Panc1 (cell line): Measurements from ENCODE around the gene TRAPPC12. TPM values are rescaled to one million over a fixed set of nuclear protein-coding genes. Genes with fewer than 3 reads are reported as not detected.

Experiments used
- ATAC-seq: fragments of 200-7000 bp; cut with Tn5 transposase; 2 replicates; pipeline ENCODE4 v1.9.1; 2020; ENCODE audit warnings: mild to moderate bottlenecking, moderate library complexity
- BruUV-seq: library from RNA; stranded (reverse); fragments of 400-500 nt; replicated peaks from 2 replicates; lab custom pipeline; 2021; lab: Mats Ljungman, UMichigan
- CTCF ChIA-PET: fragments of 300-600 bp; sonication (Branson Sonifier 250); formaldehyde crosslinking; loops from one replicate; lab custom pipeline; 2022; ENCODE audit warnings: antibody characterized with exemption; lab: Charles Lee
- POLR2A ChIA-PET: fragments of 300-600 bp; sonication (Branson Sonifier 250); formaldehyde crosslinking; loops from one replicate; lab custom pipeline; 2022; ENCODE audit warnings: antibody characterized with exemption; lab: Charles Lee
- DNase-seq: peaks from one replicate; pipeline ENCODE4 v3.0.0-alpha.2; 2010; ENCODE audit warnings: low read depth, low spot score
- H3K27ac ChIP-seq: 2 replicates; pipeline ENCODE4 v1.5.1; 2011; ENCODE audit warnings: mild to moderate bottlenecking, low read length, inconsistent platforms
- H3K27me3 ChIP-seq: fragments of 200-500 bp; sonication (Bioruptor generic); 2 replicates; pipeline ENCODE4 v1.6.0; 2014; ENCODE audit warnings: low read length, inconsistent platforms; ENCODE audit not compliant: control insufficient read depth, insufficient read depth
- H3K36me3 ChIP-seq: fragments of 200-500 bp; sonication (Bioruptor generic); 2 replicates; pipeline ENCODE4 v1.5.1; 2014; ENCODE audit warnings: inconsistent platforms, mild to moderate bottlenecking, low read length, moderate library complexity; ENCODE audit not compliant: control insufficient read depth, insufficient read depth
- H3K4me1 ChIP-seq: 2 replicates; pipeline ENCODE4 v1.5.1; 2011; ENCODE audit warnings: inconsistent platforms, mild to moderate bottlenecking, low read length, moderate library complexity; ENCODE audit not compliant: control insufficient read depth, insufficient read depth
- H3K4me3 ChIP-seq, 2 experiments: 2 replicates each; pipeline ENCODE4 v1.5.1; 2011 to 2012; ENCODE audit warnings: low read depth in 2 of 2, low read length in 2 of 2, mild to moderate bottlenecking in 2 of 2, inconsistent platforms in 1 of 2, moderate library complexity in 1 of 2
- H3K9me3 ChIP-seq: fragments of 200-500 bp; sonication (Bioruptor generic); 2 replicates; pipeline ENCODE4 v1.5.1; 2014; ENCODE audit warnings: low read depth, mild to moderate bottlenecking, inconsistent platforms, low read length, moderate library complexity; ENCODE audit not compliant: control insufficient read depth, insufficient read depth
- CTCF ChIP-seq: fragments of 450-650 bp; IDR thresholded peaks from 2 replicates; pipeline ENCODE4 v1.5.1; 2017; ENCODE audit warnings: mild to moderate bottlenecking
- POLR2AphosphoS5 ChIP-seq: IDR thresholded peaks from 2 replicates; pipeline ENCODE4 v1.6.1; 2012; ENCODE audit warnings: mild to moderate bottlenecking, low read depth, low read length, moderate library complexity
- REST ChIP-seq, 2 experiments: IDR thresholded peaks; 2 replicates each; pipeline ENCODE4 v1.6.1; 2011 to 2012; ENCODE audit warnings: low read depth in 2 of 2, control low read depth in 1 of 2, low read length in 1 of 2, mild to moderate bottlenecking in 1 of 2, moderate library complexity in 1 of 2; ENCODE audit not compliant: insufficient read depth in 1 of 2
- SIN3A ChIP-seq: IDR thresholded peaks from 2 replicates; pipeline ENCODE4 v1.6.1; 2012; ENCODE audit warnings: low read depth, mild to moderate bottlenecking, low read length, moderate library complexity, borderline replicate concordance; ENCODE audit not compliant: insufficient read depth
- TCF7L2 ChIP-seq: IDR thresholded peaks from 2 replicates; pipeline ENCODE4 v1.6.1; 2011; ENCODE audit warnings: mild to moderate bottlenecking, low read depth, low read length, inconsistent platforms
- in situ Hi-C: cut with HindIII; loops from 2 replicates; pipeline ENCODE4 v1.10.0; 2016; ENCODE audit warnings: low sequenced_read_pairs, low pct_unique_long_range_greater_than_20kb
- intact Hi-C: fragments of 100-400 bp; cut with micrococcal nuclease; formaldehyde crosslinking; loops from one replicate; pipeline ENCODE4 v1.10.0; 2022; ENCODE audit not compliant: unreplicated experiment
- total RNA-seq: library from RNA; stranded (reverse); gene quantifications from one replicate; pipeline ENCODE4 v1.2.1, GENCODE V29; 2021; ENCODE audit not compliant: unreplicated experiment

Gene TRAPPC12
- total RNA-seq, 1 experiment from 2014 or later = 78.7 TPM

GRCh38 chr2:3341336-3341735, 38.2 kb upstream of the TRAPPC12 start:
- CTCF ChIA-PET = no interaction called here
- no peaks in the 10 kb centered on the region for H3K4me1 ChIP-seq
- TF ChIP-seq SIN3A = no peak
- TF ChIP-seq POLR2AphosphoS5 = no peak
- no peak for TF ChIP-seq REST (IDR thresholded peaks at IDR 0.05; ENCODE audit: insufficient read depth in 1 of 2, low read depth in 2 of 2, low read length in 1 of 2)
- TF ChIP-seq CTCF = no peak
- TF ChIP-seq TCF7L2 = no peak
- no peak overlapping the region for H3K4me3 ChIP-seq
- no peak overlapping the region for H3K27ac ChIP-seq
- ATAC-seq = no peak
- in situ Hi-C loops = no loop called here
- no peaks in the 10 kb centered on the region for H3K27me3 ChIP-seq
- DNase-seq = no peak
- intact Hi-C loops = no loop called here
- no TSS peak for BruUV-seq
- POLR2A ChIA-PET = no interaction called here
- no peaks in the 10 kb centered on the region for H3K9me3 ChIP-seq
- no peaks in the 10 kb centered on the region for H3K36me3 ChIP-seq

- in situ Hi-C loops = no loop called here
- DNase-seq = no peak
- H3K9me3 ChIP-seq = no peaks in the 10 kb centered on the region
- ChIA-PET CTCF (no interaction called here), POLR2A (no interaction called here)
- H3K27ac ChIP-seq = no peak overlapping the region
- H3K27me3 ChIP-seq = no peaks in the 10 kb centered on the region
- TF ChIP-seq TCF7L2 = no peak
- TF ChIP-seq SIN3A = no peak
- H3K4me1 ChIP-seq = no peaks in the 10 kb centered on the region
- no peaks in the 10 kb centered on the region for H3K36me3 ChIP-seq
- no TSS peak for BruUV-seq
- intact Hi-C loops = no loop called here
- no peak overlapping the region for H3K4me3 ChIP-seq
- ATAC-seq = no peak
Observed at GRCh38 chr2:3342324-3342723, 37.2 kb upstream of the TRAPPC12 start.

- in situ Hi-C loops (no loop called here), intact Hi-C loops (no loop called here)
- no peak overlapping the region for H3K4me3 ChIP-seq
- BruUV-seq = no TSS peak
- H3K36me3 ChIP-seq = no peaks in the 10 kb centered on the region
- ATAC-seq = peak; percentile 66
- ChIA-PET CTCF (no interaction called here), POLR2A (no interaction called here)
- H3K27ac ChIP-seq = no peak overlapping the region
- DNase-seq = no peak
- H3K27me3 ChIP-seq = no peaks in the 10 kb centered on the region
- no peaks in the 10 kb centered on the region for H3K9me3 ChIP-seq
- no peaks in the 10 kb centered on the region for H3K4me1 ChIP-seq
- no peak for TF ChIP-seq SIN3A
- TF ChIP-seq REST (IDR thresholded peaks at IDR 0.05; ENCODE audit: insufficient read depth in 1 of 2, low read depth in 2 of 2, low read length in 1 of 2) = no peak
- no peak for TF ChIP-seq POLR2AphosphoS5
- no peak for TF ChIP-seq CTCF
- TF ChIP-seq TCF7L2 = no peak
Observed at GRCh38 chr2:3343012-3343411, 36.5 kb upstream of the TRAPPC12 start.
